GM23338 (cell line): ENCODE measurements around the gene RNF7. TPM values are rescaled to one million over a fixed set of nuclear protein-coding genes. Genes with fewer than 3 reads are reported as not detected.

Experiments
- ATAC-seq: fragments of 200-7000 bp; cut with Tn5 transposase; 3 replicates; pipeline ENCODE4 v1.9.1; 2020
- DNase-seq: peaks from one replicate; pipeline ENCODE4 v3.0.0-alpha.2; 2015; ENCODE audit warnings: low spot score
- H2AFZ ChIP-seq: fragments of 200-600 bp; sonication (generic); 2 replicates; pipeline ENCODE4 v1.8.0; 2016; ENCODE audit warnings: antibody characterized with exemption, mild to moderate bottlenecking, moderate library complexity
- H3F3A ChIP-seq: fragments of 200-600 bp; sonication (generic); replicated peaks from 2 replicates; pipeline ENCODE4 v1.8.0; 2017; ENCODE audit warnings: antibody characterized with exemption, mixed run types, low read depth
- H3K27ac ChIP-seq: fragments of 200-600 bp; sonication (generic); 2 replicates; pipeline ENCODE4 v1.6.1; 2016; ENCODE audit warnings: low read depth
- H3K27me3 ChIP-seq: fragments of 200-600 bp; sonication (generic); 2 replicates; pipeline ENCODE4 v1.8.0; 2016; ENCODE audit warnings: mild to moderate bottlenecking, mixed run types, moderate library complexity; ENCODE audit not compliant: insufficient read depth
- H3K36me3 ChIP-seq: fragments of 200-600 bp; sonication (generic); 2 replicates; pipeline ENCODE4 v1.8.0; 2016; ENCODE audit warnings: mild to moderate bottlenecking; ENCODE audit not compliant: insufficient read depth
- H3K4me1 ChIP-seq: fragments of 200-600 bp; sonication (generic); 2 replicates; pipeline ENCODE4 v1.8.0; 2016; ENCODE audit warnings: mild to moderate bottlenecking, moderate library complexity; ENCODE audit not compliant: insufficient read depth
- H3K4me2 ChIP-seq: fragments of 200-600 bp; sonication (generic); 2 replicates; pipeline ENCODE4 v1.7.1; 2017; ENCODE audit warnings: mixed run types
- H3K4me3 ChIP-seq: fragments of 200-600 bp; sonication (generic); 2 replicates; pipeline ENCODE4 v1.6.1; 2016; ENCODE audit warnings: mixed run types
- H3K79me2 ChIP-seq: fragments of 200-600 bp; sonication (generic); replicated peaks from 2 replicates; pipeline ENCODE4 v1.8.0; 2017; ENCODE audit warnings: mild to moderate bottlenecking; ENCODE audit not compliant: insufficient read depth
- H3K9me2 ChIP-seq: fragments of 200-600 bp; sonication (generic); 2 replicates; pipeline ENCODE4 v1.8.0; 2017; ENCODE audit not compliant: insufficient read depth
- H4K20me1 ChIP-seq: fragments of 200-600 bp; sonication (generic); replicated peaks from 2 replicates; pipeline ENCODE4 v1.8.0; 2017; ENCODE audit warnings: mild to moderate bottlenecking; ENCODE audit not compliant: insufficient read depth
- H3K27ac Mint-ChIP-seq: 2 replicates; pipeline ENCODE4 v1.8.0; 2020; ENCODE audit warnings: inconsistent platforms, mild to moderate bottlenecking, moderate library complexity, mixed read lengths
- H3K27me3 Mint-ChIP-seq: 3 replicates; pipeline ENCODE4 v1.8.0; 2022; ENCODE audit warnings: low read depth, mild to moderate bottlenecking, moderate library complexity, mixed read lengths, inconsistent platforms; ENCODE audit not compliant: insufficient read depth, poor library complexity
- H3K36me3 Mint-ChIP-seq: 3 replicates; pipeline ENCODE4 v1.8.0; 2021; ENCODE audit warnings: low read depth, mild to moderate bottlenecking, inconsistent platforms, moderate library complexity, mixed read lengths
- H3K4me1 Mint-ChIP-seq: 3 replicates; pipeline ENCODE4 v1.8.0; 2020; ENCODE audit warnings: mild to moderate bottlenecking, inconsistent platforms, mixed read lengths
- H3K4me3 Mint-ChIP-seq: 3 replicates; pipeline ENCODE4 v1.8.0; 2021; ENCODE audit warnings: moderate library complexity, mild to moderate bottlenecking, inconsistent platforms, mixed read lengths
- H3K9me3 Mint-ChIP-seq: 3 replicates; pipeline ENCODE4 v1.8.0; 2020; ENCODE audit warnings: moderate library complexity, mild to moderate bottlenecking, inconsistent platforms, mixed read lengths
- EZH2 ChIP-seq: fragments of 200-600 bp; sonication (generic); IDR thresholded peaks from one replicate; pipeline ENCODE4 v1.8.0; 2017; ENCODE audit warnings: antibody characterized with exemption, mild to moderate bottlenecking, low read depth; ENCODE audit not compliant: unreplicated experiment
- EZH2phosphoT487 ChIP-seq: fragments of 200-600 bp; sonication (generic); IDR thresholded peaks from one replicate; pipeline ENCODE4 v1.8.1; 2018; ENCODE audit warnings: antibody characterized with exemption; ENCODE audit not compliant: unreplicated experiment
- ZNF114 ChIP-seq: fragments of 250-450 bp; sonication (Bioruptor Pico); IDR thresholded peaks from 2 replicates; pipeline ENCODE4 v1.5.0; 2020; ENCODE audit warnings: mild to moderate bottlenecking, moderate library complexity
- polyA plus RNA-seq: library from polyadenylated mRNA; unstranded; fragments of >200 nt; fragmentation: Nextera tagmentation; extraction: Ambion mirVana; gene quantifications from 2 replicates; pipeline ENCODE4 v1.2.1, GENCODE V29; 2016
- total RNA-seq: library from RNA; depleted of rRNA; stranded (reverse); fragments of >200 nt; shearing (Covaris generic); gene quantifications from 2 replicates; pipeline ENCODE4 v1.2.3, GENCODE V29; 2014
- TF ChIP-seq, protein P1 (sequence below): IDR thresholded peaks from one replicate; pipeline ENCODE4 v1.6.1; 2018; ENCODE audit warnings: antibody characterized with exemption; ENCODE audit not compliant: unreplicated experiment
- TF ChIP-seq, protein P2 (sequence below), 2 experiments: fragments of 200-600 bp in 1 of 2; sonication (generic) in 1 of 2; conservative IDR thresholded peaks; 2 replicates each; pipeline versions ENCODE4 v1.5.1 to v1.6.1; 2016 to 2017; ENCODE audit warnings: antibody characterized with exemption in 2 of 2, low read depth in 2 of 2, mild to moderate bottlenecking in 2 of 2, moderate library complexity in 1 of 2
- TF ChIP-seq, protein P3 (sequence below): IDR thresholded peaks from 2 replicates; pipeline ENCODE4 v1.6.1; 2016; ENCODE audit warnings: antibody characterized with exemption
- TF ChIP-seq, protein P4 (sequence below): fragments of 250-450 bp; sonication (Bioruptor Pico); IDR thresholded peaks from 2 replicates; pipeline ENCODE4 v1.5.0; 2020; ENCODE audit warnings: mild to moderate bottlenecking, moderate library complexity

Gene RNF7
- total and polyA plus RNA-seq, 2 experiments from 2014 or later = 156 to 254 TPM

DNA sequence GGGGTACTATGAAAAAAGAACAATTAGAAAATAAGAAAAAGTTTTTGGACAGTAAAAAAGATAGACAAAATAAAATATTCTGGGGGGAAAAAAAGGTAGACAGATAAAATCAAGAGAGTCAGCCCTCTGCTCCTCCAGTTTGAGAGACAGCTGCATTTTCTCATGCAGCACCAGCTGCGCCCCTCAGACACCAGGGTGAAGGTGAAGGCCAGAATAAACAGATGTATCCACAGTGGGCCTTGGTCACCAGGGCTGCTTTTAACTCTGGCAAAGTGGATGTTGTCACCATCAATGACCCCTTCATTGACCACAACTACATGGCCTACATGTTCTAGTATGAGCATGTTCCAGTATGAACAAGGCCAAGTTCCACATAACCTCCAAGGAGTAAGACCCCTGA, 13.9 kb upstream of the RNF7 start:
- DNase-seq (no peak), ATAC-seq (no peak)
- Histone ChIP-seq H3K4me1 (0 out of 2 replicates have a peak, but pooled peaks cover 7% of the 10 kb centered on the region), H3K79me2 (no peaks in the 10 kb centered on the region), H3K9me2 (no peaks in the 10 kb centered on the region), H3K27me3 (no peaks in the 10 kb centered on the region), H4K20me1 (no peaks in the 10 kb centered on the region), H3K27ac (no peak overlapping the region), H3K4me3 (no peak overlapping the region), H3K36me3 (no peaks in the 10 kb centered on the region), H3K4me2 (no peak overlapping the region), H2AFZ (no peak overlapping the region), H3F3A (no peaks in the 10 kb centered on the region)
- Mint-ChIP-seq H3K4me1 (peaks cover 2% of the 10 kb centered on the region; the same call in 2 of the 3 replicates), H3K27me3 (peaks cover 2% of the 10 kb centered on the region), H3K9me3 (no peaks in the 10 kb centered on the region), H3K4me3 (no peak overlapping the region), H3K36me3 (no peaks in the 10 kb centered on the region), H3K27ac (no peak overlapping the region)
- TF ChIP-seq, protein P1, sequence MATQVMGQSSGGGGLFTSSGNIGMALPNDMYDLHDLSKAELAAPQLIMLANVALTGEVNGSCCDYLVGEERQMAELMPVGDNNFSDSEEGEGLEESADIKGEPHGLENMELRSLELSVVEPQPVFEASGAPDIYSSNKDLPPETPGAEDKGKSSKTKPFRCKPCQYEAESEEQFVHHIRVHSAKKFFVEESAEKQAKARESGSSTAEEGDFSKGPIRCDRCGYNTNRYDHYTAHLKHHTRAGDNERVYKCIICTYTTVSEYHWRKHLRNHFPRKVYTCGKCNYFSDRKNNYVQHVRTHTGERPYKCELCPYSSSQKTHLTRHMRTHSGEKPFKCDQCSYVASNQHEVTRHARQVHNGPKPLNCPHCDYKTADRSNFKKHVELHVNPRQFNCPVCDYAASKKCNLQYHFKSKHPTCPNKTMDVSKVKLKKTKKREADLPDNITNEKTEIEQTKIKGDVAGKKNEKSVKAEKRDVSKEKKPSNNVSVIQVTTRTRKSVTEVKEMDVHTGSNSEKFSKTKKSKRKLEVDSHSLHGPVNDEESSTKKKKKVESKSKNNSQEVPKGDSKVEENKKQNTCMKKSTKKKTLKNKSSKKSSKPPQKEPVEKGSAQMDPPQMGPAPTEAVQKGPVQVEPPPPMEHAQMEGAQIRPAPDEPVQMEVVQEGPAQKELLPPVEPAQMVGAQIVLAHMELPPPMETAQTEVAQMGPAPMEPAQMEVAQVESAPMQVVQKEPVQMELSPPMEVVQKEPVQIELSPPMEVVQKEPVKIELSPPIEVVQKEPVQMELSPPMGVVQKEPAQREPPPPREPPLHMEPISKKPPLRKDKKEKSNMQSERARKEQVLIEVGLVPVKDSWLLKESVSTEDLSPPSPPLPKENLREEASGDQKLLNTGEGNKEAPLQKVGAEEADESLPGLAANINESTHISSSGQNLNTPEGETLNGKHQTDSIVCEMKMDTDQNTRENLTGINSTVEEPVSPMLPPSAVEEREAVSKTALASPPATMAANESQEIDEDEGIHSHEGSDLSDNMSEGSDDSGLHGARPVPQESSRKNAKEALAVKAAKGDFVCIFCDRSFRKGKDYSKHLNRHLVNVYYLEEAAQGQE = no peak
- TF ChIP-seq, protein P2, sequence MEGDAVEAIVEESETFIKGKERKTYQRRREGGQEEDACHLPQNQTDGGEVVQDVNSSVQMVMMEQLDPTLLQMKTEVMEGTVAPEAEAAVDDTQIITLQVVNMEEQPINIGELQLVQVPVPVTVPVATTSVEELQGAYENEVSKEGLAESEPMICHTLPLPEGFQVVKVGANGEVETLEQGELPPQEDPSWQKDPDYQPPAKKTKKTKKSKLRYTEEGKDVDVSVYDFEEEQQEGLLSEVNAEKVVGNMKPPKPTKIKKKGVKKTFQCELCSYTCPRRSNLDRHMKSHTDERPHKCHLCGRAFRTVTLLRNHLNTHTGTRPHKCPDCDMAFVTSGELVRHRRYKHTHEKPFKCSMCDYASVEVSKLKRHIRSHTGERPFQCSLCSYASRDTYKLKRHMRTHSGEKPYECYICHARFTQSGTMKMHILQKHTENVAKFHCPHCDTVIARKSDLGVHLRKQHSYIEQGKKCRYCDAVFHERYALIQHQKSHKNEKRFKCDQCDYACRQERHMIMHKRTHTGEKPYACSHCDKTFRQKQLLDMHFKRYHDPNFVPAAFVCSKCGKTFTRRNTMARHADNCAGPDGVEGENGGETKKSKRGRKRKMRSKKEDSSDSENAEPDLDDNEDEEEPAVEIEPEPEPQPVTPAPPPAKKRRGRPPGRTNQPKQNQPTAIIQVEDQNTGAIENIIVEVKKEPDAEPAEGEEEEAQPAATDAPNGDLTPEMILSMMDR (conservative IDR thresholded peaks at IDR 0.05; ENCODE audit: low read depth in 2 of 2) = no peak
- TF ChIP-seq, protein P3, sequence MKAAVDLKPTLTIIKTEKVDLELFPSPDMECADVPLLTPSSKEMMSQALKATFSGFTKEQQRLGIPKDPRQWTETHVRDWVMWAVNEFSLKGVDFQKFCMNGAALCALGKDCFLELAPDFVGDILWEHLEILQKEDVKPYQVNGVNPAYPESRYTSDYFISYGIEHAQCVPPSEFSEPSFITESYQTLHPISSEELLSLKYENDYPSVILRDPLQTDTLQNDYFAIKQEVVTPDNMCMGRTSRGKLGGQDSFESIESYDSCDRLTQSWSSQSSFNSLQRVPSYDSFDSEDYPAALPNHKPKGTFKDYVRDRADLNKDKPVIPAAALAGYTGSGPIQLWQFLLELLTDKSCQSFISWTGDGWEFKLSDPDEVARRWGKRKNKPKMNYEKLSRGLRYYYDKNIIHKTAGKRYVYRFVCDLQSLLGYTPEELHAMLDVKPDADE = no peak
- no peak for TF ChIP-seq ZNF114
- TF ChIP-seq EZH2 = no peak
- TF ChIP-seq EZH2phosphoT487 = no peak
- TF ChIP-seq, protein P4, sequence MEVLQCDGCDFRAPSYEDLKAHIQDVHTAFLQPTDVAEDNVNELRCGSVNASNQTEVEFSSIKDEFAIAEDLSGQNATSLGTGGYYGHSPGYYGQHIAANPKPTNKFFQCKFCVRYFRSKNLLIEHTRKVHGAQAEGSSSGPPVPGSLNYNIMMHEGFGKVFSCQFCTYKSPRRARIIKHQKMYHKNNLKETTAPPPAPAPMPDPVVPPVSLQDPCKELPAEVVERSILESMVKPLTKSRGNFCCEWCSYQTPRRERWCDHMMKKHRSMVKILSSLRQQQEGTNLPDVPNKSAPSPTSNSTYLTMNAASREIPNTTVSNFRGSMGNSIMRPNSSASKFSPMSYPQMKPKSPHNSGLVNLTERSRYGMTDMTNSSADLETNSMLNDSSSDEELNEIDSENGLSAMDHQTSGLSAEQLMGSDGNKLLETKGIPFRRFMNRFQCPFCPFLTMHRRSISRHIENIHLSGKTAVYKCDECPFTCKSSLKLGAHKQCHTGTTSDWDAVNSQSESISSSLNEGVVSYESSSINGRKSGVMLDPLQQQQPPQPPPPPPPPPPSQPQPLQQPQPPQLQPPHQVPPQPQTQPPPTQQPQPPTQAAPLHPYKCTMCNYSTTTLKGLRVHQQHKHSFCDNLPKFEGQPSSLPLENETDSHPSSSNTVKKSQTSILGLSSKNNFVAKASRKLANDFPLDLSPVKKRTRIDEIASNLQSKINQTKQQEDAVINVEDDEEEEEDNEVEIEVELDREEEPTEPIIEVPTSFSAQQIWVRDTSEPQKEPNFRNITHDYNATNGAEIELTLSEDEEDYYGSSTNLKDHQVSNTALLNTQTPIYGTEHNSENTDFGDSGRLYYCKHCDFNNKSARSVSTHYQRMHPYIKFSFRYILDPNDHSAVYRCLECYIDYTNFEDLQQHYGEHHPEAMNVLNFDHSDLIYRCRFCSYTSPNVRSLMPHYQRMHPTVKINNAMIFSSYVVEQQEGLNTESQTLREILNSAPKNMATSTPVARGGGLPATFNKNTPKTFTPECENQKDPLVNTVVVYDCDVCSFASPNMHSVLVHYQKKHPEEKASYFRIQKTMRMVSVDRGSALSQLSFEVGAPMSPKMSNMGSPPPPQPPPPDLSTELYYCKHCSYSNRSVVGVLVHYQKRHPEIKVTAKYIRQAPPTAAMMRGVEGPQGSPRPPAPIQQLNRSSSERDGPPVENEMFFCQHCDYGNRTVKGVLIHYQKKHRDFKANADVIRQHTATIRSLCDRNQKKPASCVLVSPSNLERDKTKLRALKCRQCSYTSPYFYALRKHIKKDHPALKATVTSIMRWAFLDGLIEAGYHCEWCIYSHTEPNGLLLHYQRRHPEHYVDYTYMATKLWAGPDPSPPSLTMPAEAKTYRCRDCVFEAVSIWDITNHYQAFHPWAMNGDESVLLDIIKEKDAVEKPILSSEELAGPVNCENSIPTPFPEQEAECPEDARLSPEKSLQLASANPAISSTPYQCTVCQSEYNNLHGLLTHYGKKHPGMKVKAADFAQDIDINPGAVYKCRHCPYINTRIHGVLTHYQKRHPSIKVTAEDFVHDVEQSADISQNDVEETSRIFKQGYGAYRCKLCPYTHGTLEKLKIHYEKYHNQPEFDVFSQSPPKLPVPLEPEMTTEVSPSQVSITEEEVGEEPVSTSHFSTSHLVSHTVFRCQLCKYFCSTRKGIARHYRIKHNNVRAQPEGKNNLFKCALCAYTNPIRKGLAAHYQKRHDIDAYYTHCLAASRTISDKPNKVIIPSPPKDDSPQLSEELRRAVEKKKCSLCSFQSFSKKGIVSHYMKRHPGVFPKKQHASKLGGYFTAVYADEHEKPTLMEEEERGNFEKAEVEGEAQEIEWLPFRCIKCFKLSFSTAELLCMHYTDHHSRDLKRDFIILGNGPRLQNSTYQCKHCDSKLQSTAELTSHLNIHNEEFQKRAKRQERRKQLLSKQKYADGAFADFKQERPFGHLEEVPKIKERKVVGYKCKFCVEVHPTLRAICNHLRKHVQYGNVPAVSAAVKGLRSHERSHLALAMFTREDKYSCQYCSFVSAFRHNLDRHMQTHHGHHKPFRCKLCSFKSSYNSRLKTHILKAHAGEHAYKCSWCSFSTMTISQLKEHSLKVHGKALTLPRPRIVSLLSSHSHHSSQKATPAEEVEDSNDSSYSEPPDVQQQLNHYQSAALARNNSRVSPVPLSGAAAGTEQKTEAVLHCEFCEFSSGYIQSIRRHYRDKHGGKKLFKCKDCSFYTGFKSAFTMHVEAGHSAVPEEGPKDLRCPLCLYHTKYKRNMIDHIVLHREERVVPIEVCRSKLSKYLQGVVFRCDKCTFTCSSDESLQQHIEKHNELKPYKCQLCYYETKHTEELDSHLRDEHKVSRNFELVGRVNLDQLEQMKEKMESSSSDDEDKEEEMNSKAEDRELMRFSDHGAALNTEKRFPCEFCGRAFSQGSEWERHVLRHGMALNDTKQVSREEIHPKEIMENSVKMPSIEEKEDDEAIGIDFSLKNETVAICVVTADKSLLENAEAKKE = no peak
